D341Med (cell line): ENCODE results near the gene PBXIP1.

Experiments used
- DNase-seq: peaks from one replicate; pipeline ENCODE4 v3.0.0; 2012; ENCODE audit warnings: low spot score

The PBXIP1 gene

GRCh38 chr1:154972517-154973343, 16.8 kb upstream of the PBXIP1 start:
- no peak for DNase-seq

GRCh38 chr1:154972213-154972516, 16.3 kb upstream of the PBXIP1 start:
- no peak for DNase-seq

GRCh38 chr1:154971341-154971998, 15.6 kb upstream of the PBXIP1 start:
- DNase-seq, result no peak

GRCh38 chr1:154970631-154971340, 14.9 kb upstream of the PBXIP1 start, which contains the start of gene SHC1:
TSS of gene SHC1 (minus strand) at chr1:154970747. CDS start at chr1:154970526, 221 bp downstream.
- DNase-seq, result peak; percentile 89

- no peak for DNase-seq
These were observed 14.1 kb upstream of the PBXIP1 start for GRCh38 chr1:154969860-154970452.

- DNase-seq, result no peak
These were observed 13.3 kb upstream of the PBXIP1 start for GRCh38 chr1:154969246-154969645.

- no peak for DNase-seq
These were observed 12.8 kb upstream of the PBXIP1 start for GRCh38 chr1:154968731-154969130.

GRCh38 chr1:154967331-154967950, 11.5 kb upstream of the PBXIP1 start:
- no peak for DNase-seq

GRCh38 chr1:154966111-154966510, 10.2 kb upstream of the PBXIP1 start:
- DNase-seq, result no peak

GRCh38 chr1:154964359-154964758, 8.5 kb upstream of the PBXIP1 start:
- no peak for DNase-seq

GRCh38 chr1:154963643-154964042, 7.7 kb upstream of the PBXIP1 start:
- no peak for DNase-seq

- DNase-seq, result no peak
These were observed 7.0 kb upstream of the PBXIP1 start for GRCh38 chr1:154962795-154963330.

- DNase-seq, result no peak
These were observed 6.4 kb upstream of the PBXIP1 start for GRCh38 chr1:154962156-154962749.

GRCh38 chr1:154961207-154962155, 5.6 kb upstream of the PBXIP1 start, which contains the start of gene PYGO2:
TSS of gene PYGO2 (minus strand) at chr1:154961782. CDS start at chr1:154961576, 206 bp downstream.
- peak; percentile 95 for DNase-seq

GRCh38 chr1:154960446-154961136, 4.7 kb upstream of the PBXIP1 start:
- DNase-seq, result no peak

- no peak for DNase-seq
These were observed 3.5 kb upstream of the PBXIP1 start for GRCh38 chr1:154959426-154959780.

- DNase-seq, result no peak
These were observed 3.0 kb upstream of the PBXIP1 start for GRCh38 chr1:154958681-154959425.

- no peak for DNase-seq
These were observed 2.1 kb upstream of the PBXIP1 start for GRCh38 chr1:154958036-154958435.
